Activated naive CD8-positive, alpha-beta T cell treated with anti-CD3 and anti-CD28 coated beads, Interleukin-2, amount 10 ng/mL, durations not matched to agents 7 days and 5 days (primary cell): Measurements from ENCODE around the gene RPGRIP1. TPM values are rescaled to one million over a fixed set of nuclear protein-coding genes. Genes with fewer than 3 reads are reported as not detected.

Experiments
- ATAC-seq: fragments of 150-1000 bp; cut with Tn5 transposase; one replicate; pipeline ENCODE4 v1.10.0; 2021; ENCODE audit warnings: low read depth, moderate library complexity
- POLR2A ChIA-PET: fragments of 350-600 bp; sonication (Branson Sonifier 250); formaldehyde crosslinking; loops from one replicate; lab custom pipeline; 2021; ENCODE audit warnings: antibody characterized with exemption; lab: Charles Lee
- DNase-seq: peaks from one replicate; pipeline ENCODE4 v3.0.0; 2021
- H3K27ac Mint-ChIP-seq: one replicate; pipeline ENCODE4 v1.8.0; 2022; ENCODE audit warnings: mild to moderate bottlenecking, mixed read lengths
- H3K27me3 Mint-ChIP-seq: one replicate; pipeline ENCODE4 v1.8.0; 2022; ENCODE audit warnings: mild to moderate bottlenecking, moderate library complexity, mixed read lengths
- H3K36me3 Mint-ChIP-seq: one replicate; pipeline ENCODE4 v1.8.0; 2021; ENCODE audit warnings: mild to moderate bottlenecking, mixed read lengths
- H3K4me1 Mint-ChIP-seq: one replicate; pipeline ENCODE4 v1.8.0; 2021; ENCODE audit warnings: mixed read lengths
- H3K4me3 Mint-ChIP-seq: one replicate; pipeline ENCODE4 v1.8.0; 2022; ENCODE audit warnings: mild to moderate bottlenecking, moderate library complexity, mixed read lengths
- H3K9me3 Mint-ChIP-seq: one replicate; pipeline ENCODE4 v1.8.0; 2021; ENCODE audit warnings: mixed read lengths
- total RNA-seq, 2 experiments: library from RNA; stranded (reverse); gene quantifications; one replicate each; pipeline ENCODE4 v1.2.3, GENCODE V29; 2021

The RPGRIP1 gene
- total RNA-seq, 2 experiments from 2014 or later: not detected

GRCh38 chr14:21320913-21321312, 41.0 kb downstream of the RPGRIP1 start:
- no peak overlapping the region for H3K4me3 Mint-ChIP-seq
- H3K9me3 Mint-ChIP-seq: no peaks in the 10 kb centered on the region
- H3K36me3 Mint-ChIP-seq: no peaks in the 10 kb centered on the region
- no peak for ATAC-seq
- POLR2A ChIA-PET: interaction anchor here (0.7 kb wide), 1 partner anchor 62 kb away, joined by 7 read pairs; no protein-coding TSS in a partner anchor
- DNase-seq: no peak
- H3K27ac Mint-ChIP-seq: no peak overlapping the region
- H3K27me3 Mint-ChIP-seq: peaks cover 17% of the 10 kb centered on the region
- H3K4me1 Mint-ChIP-seq: peaks cover 6% of the 10 kb centered on the region

- H3K4me3 Mint-ChIP-seq: no peak overlapping the region
- no peaks in the 10 kb centered on the region for H3K9me3 Mint-ChIP-seq
- peaks cover 6% of the 10 kb centered on the region for H3K4me1 Mint-ChIP-seq
- H3K27me3 Mint-ChIP-seq: peaks cover 17% of the 10 kb centered on the region
- DNase-seq (no peak), ATAC-seq (no peak)
- POLR2A ChIA-PET: no interaction called here
- no peak overlapping the region for H3K27ac Mint-ChIP-seq
- no peaks in the 10 kb centered on the region for H3K36me3 Mint-ChIP-seq
Measured at GRCh38 chr14:21322716-21323115, 42.8 kb downstream of the RPGRIP1 start.

- Mint-ChIP-seq H3K9me3 (no peaks in the 10 kb centered on the region), H3K27me3 (peaks cover 6% of the 10 kb centered on the region), H3K4me3 (no peak overlapping the region), H3K36me3 (no peaks in the 10 kb centered on the region), H3K27ac (no peak overlapping the region), H3K4me1 (no peaks in the 10 kb centered on the region)
- POLR2A ChIA-PET: no interaction called here
- ATAC-seq (no peak), DNase-seq (no peak)
Measured at GRCh38 chr14:21326972-21327371, 47.1 kb downstream of the RPGRIP1 start.

Other genes with a start within 250 kb of the RPGRIP1 start
- not detected for gene TPPP2, start 249.9 kb upstream of the RPGRIP1 start, total RNA-seq
- gene RNASE13, start 245.3 kb upstream of the RPGRIP1 start, total RNA-seq: not detected
- not detected for gene RNASE7, start 237.7 kb upstream of the RPGRIP1 start, total RNA-seq
- not detected for gene RNASE8, start 222.3 kb upstream of the RPGRIP1 start, total RNA-seq
- gene ARHGEF40, start 209.8 kb upstream of the RPGRIP1 start, total RNA-seq: under 1 TPM; 0.20 to 0.28 TPM
- gene ZNF219, start 181.4 kb upstream of the RPGRIP1 start, total RNA-seq: 1 to 10 TPM; 4.3 to 6.0 TPM
- gene TMEM253, start 179.0 kb upstream of the RPGRIP1 start, total RNA-seq: not detected
- not detected for gene OR5AU1, start 124.0 kb upstream of the RPGRIP1 start, total RNA-seq
- gene HNRNPC, start 10.6 kb upstream of the RPGRIP1 start, total RNA-seq: 100 to 1,000 TPM; 658 to 677 TPM
- 100 to 1,000 TPM; 119 to 121 TPM for gene SUPT16H, start 103.9 kb downstream of the RPGRIP1 start, total RNA-seq
- 100 to 1,000 TPM; 128 to 133 TPM for gene CHD8, start 176.0 kb downstream of the RPGRIP1 start, total RNA-seq
- gene RAB2B, start 196.9 kb downstream of the RPGRIP1 start, total RNA-seq: 10 to 100 TPM; 27.3 to 27.5 TPM
- 10 to 100 TPM; 76.7 to 79.7 TPM for gene TOX4, start 197.1 kb downstream of the RPGRIP1 start, total RNA-seq
- gene METTL3, start 231.3 kb downstream of the RPGRIP1 start, total RNA-seq: 10 to 100 TPM; 89.2 to 90.9 TPM
- gene SALL2, start 246.3 kb downstream of the RPGRIP1 start, total RNA-seq: 1 to 10 TPM; 4.0 to 4.4 TPM